Stimulated activated CD4-positive, alpha-beta T cell treated with anti-CD3 and anti-CD28 coated beads, Interleukin-1b, Interleukin-23, amount 100 ng/mL, for 1 hour (primary cell): Measurements from ENCODE around the gene PLEKHM3.
"Not testable (repeated sequence)": the region's sequence is repeated elsewhere in the genome, so short reads cannot be mapped to it uniquely, and the experiment has no call there.

Experiments
- DNase-seq, 2 donors: peaks; one replicate each; pipeline ENCODE4 v3.0.0-alpha.2; 2020; ENCODE audit warnings: low read depth in 2 of 2

PLEKHM3 gene

DNA sequence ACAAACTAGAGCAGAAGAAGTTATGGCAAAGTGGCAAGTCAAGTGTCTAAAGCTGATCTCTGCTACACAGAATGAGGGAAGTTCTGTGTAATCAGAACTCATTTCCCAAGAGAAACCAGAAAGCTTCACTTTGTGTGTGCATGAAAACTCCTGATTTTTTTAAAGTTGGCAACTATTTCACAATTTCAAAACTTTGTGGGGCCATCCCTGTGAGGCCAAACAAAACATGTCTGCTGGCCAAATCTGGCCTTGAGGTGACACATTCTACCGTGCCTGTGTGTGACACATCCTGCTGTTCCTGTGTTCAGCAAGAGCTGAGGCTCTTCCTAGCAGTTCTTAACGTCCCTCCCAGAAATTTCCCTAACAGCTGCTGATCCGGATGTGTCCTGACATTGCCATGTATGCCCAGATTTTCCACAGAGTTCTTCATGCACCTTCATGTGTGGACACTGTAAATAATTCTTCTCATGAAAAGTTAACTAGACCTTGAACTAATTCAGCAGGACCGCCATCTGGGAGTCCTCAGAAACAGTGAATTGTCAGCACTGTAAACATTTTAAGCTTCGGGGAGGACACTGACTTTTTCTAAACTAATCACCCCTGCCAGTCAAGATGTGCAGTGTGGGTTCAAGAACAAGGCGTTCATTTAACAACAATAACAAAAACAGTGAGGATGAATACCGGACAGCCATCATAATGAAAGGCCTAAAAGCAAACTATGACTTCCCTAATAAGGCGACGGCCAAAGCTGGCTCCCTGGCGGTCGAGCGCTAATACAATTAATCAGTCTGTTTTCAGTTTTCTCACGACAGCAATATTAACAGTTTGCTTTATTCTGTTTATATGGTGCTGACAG lies 99.0 kb downstream of the PLEKHM3 start:
- DNase-seq = no peak

DNA sequence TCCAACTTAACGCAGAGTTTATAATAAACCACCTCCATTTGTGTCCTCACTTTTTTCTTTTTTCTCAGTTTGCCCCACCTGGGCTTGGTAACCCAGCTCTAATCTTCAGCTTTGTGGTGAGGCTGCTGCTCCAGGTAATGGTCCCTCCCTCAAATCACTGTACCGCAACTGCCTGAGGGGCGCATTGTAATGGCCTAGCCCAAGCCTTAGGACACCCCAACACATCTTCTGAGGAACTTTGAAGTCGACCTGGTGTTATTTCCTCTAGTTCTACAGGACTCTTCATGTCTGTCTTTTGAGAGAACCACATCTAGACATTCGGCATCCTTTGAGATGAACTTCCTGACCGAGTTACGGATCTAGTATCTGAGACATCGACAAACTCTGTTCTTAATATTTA lies 99.7 kb downstream of the PLEKHM3 start:
- no peak for DNase-seq

DNA sequence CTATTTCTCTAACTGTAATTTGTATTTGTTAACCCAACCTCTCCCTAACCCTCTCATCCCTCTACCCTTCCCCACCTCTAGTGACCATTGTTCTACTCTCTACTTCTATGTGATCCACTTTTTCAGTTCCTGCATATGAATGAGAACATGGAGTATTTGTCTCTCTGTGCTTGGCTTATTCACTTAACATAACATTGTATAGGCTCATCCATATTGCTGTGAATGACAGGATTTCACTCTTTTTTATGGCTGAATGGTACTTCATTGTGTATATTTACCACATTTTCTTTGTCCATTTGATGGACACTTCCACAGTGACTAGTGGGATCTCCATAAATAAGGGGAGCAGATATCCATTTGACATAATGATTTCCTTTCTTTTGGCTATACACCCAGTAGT lies 103.7 kb downstream of the PLEKHM3 start:
- DNase-seq = no peak

DNA sequence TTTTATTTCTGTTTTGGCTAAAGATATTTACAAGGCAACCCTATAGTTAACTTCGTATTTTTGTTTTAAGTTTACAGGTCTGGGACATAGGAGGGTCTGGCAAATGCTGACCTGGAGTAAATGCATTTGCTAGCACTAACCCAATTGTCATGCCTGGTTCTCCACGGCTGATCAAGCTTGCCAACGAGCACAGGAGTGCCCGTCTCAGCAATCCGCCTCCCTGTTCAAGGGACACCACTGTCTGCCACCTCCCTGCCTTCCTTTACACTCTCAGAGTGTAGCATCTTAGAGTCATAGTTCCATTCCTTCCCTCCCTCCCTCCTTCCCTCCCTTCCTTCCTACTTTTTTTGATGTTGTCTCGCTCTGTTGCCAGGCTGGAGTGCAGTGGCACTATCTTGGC lies 104.6 kb downstream of the PLEKHM3 start:
- DNase-seq = no peak

DNA sequence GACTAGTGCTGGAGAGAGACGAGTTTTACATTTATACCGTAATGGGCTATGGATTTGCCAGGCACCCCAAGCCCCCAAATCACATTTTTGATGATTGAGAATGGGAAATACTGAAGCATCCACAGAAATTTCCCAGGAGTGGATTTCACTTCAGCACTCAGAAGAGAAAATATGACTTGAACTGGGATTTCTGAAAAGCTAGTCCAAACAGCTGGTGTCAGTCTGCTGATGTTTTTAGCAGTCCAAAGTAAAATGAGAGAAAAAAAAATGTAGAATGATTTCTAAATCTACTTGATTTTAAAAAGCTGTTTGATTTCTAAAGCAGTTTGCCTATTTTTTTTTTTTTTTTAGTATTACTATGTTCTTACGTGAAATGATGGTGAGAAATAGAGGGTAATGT lies 105.0 kb downstream of the PLEKHM3 start:
- no peak for DNase-seq

DNA sequence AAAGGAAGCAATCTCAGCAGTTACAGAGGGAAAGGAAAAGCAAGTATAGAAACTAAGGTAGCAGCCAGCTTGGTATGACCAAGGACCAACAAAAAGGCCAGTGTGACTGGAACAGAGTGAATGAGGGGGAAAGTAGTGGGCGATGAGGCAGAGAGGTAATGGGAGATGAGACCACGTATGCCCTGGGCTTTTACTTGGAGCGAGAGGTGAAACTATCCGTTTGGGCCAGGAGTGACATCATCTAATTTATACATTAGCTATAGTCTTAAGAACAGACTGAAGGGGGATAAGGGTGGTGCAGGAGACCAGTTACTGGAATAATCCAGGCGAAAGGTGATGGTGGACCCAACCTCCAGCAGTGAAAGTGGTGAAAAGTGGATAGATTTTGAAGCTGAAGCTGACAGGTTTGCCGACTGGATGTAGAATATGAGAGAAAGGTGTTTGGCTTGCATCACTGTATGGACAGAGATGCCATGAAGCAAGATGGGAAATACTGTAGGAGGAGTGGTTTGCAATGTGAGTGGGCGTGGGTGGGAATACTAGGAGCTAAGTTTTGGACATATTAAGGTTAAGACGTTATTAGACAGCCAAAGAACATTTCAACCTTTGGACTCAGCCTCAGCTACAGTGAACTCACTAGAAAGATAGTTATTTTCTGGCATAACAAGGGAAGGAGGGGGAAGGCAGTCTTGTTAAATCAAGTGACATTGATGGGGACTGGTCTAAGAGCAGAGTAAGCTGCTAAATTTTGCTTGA lies 106.0 kb downstream of the PLEKHM3 start:
- DNase-seq = no peak

DNA sequence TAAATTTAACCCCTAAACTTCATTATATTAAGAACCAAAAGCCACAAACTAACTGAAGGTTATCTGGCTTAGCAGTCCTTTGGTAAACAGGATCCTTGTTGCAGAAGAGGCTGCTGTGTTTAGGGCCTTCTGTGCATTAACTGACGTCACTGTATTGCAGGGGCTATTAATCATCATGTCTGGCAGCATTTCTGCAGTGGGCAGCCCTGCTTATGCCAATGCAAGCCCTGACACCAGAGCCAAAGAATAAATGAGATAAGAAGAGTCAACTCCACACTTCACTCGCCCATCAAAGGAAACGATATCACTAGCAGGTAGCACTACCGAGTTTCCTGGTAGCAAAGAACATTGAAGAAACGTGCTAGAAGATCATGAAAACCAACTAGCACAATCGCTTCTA lies 110.6 kb downstream of the PLEKHM3 start:
- no peak for DNase-seq

DNA sequence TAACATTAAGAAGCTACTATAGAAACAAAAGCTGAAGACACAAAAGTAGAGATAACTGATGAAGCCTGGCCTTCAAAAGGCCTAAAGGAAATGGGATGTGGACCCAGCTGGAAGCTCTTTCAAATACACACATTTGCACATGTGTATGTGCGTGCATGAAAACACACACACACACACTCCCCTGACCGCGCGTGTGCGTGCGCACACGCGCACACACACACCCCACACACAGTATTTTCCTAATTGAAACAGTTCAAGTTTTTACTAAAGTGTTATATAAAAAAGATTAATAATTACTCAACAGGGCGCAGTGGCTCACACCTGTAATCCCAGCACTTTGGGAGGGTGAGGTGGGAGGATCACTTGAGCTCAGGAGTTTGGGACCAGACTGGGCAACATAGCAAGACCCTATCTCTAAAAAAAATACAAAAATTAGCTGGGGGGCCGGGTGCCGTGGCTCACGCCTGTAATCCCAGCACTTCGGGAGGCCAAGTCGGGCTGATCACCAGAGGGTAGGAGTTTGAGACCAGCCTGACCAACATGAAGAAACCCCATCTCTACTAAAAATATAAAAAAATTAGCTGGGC lies 111.5 kb downstream of the PLEKHM3 start:
- no peak for DNase-seq

DNA sequence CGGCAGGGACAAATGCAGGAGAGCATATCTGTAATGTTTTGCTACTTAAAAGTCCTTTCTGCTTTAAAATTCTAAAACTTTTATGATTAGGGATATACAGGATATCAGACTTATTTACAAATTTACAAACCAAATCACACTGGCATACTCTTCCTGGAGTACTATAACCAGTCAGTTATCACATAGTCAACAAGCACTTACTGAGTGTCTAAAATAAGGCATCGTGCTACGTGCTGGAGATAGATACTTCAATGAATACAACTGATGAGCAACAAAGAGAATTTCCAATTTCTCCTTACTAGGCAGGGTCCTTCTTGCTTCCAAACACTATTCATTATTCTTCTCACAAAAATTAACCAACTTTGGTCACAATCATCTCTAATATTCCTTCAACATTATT lies 113.5 kb downstream of the PLEKHM3 start:
- no peak for DNase-seq

DNA sequence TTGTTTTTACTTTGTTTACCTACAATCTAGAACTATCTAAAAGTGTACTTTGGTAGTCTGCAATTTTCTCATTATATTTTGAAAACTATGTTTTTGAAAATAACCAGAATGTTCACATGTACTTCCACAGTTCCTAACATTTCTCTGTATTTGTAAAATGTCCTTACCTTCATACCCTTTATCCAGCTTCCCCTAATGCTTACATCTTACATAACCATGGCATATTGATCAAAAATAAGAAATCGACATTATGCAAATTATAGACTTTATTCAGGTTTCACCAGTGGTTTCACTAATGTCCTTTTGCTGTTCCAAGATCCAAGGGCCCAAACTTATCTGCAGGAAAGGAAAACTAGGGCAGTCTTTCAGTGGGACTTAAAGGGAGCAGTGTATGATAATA lies 114.1 kb downstream of the PLEKHM3 start:
- no peak for DNase-seq

DNA sequence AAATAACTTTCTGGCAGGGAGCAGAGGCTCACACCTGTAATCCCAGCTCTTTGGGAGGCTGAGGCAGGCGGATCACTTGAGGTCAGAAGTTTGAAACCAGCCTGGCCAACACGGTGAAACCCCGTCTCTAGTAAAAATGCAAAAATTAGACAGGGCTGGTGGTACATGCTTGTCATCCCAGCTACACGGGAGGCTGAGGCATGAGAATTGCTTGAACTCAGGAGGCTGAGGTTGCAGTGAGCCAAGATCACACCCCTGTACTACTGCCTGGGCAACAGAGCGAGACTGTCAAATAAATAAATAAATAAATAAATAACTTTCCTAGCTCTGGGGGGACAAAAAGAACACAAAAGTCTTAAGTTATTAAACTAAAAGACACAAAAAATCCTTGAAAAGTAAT lies 118.8 kb downstream of the PLEKHM3 start:
- DNase-seq = not testable (repeated sequence)

DNA sequence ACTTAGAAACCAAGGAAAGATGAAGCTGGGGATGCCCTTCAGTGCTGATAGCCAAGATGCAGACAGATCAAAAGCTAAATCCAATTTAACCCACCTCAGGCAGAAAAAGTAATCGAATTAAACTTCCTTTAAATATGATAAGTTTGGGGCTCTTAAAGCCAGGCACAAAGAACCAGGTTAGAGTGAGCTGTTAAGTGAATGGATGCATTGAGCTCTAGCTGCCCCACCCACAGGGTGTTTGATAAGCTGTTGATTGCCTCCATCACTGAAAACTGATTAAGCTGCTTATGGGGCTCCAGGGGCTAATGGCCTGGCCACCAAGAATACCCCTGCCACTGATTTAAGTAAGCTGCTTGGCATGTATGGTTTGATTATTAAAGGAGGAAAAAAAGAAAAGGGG lies 119.8 kb downstream of the PLEKHM3 start:
- DNase-seq = no peak

DNA sequence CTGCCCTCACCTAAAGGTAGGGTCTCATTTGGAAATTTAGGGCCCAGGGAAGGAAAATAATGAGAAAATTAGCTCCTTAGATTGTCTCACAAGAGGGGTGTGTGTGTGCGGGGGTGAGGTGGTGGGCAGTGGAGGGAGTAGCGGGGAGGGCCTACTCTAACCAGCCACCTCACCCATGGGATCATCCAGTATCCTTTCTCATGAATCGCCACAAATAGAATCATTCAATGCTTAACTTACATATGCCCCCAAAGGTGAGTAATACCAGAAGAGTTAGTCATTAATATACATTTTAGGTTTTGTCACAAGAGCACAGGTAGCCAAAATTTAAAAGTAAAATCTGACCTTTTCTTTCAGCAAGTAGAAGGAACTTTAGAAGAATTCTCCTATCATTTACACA lies 122.1 kb downstream of the PLEKHM3 start:
- DNase-seq = no peak

DNA sequence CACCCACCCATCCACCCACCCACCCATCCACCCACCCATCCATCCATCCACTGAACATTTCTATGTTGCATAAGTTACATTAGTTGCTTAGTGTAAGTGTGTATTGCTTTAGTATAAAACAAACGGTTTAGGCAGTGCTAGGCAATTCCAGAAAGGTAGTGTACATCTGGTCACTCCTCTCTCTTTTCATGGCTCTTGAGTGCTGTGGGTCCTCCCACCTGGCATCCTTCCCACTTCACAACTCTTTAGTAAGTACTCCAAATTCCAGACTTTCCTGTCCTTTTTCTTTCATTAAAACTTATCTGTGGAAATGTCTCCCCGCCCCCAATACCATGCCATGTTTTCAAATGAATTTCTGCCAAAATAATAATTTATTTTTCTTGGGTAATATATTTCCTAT lies 122.5 kb downstream of the PLEKHM3 start:
- DNase-seq = no peak

DNA sequence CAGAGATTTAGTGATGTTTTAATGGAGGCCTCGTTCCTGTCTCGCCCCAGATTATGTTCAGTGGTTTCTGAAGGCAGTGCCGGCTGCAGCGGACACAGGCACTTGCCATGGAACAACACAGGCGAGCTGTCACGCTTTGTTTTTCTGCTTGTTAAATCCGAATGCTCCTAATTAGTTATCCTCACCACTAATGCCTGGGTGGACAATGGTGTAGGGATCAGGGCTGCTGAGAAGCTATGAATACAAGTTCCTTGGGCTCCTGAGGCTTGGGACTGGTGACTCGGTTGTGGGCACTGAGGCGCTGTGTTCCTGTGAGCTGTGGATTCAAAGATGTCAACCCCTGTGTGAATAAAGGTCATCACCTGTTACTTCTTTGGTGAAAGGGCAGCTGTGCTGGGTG lies 123.5 kb downstream of the PLEKHM3 start:
- DNase-seq = no peak

DNA sequence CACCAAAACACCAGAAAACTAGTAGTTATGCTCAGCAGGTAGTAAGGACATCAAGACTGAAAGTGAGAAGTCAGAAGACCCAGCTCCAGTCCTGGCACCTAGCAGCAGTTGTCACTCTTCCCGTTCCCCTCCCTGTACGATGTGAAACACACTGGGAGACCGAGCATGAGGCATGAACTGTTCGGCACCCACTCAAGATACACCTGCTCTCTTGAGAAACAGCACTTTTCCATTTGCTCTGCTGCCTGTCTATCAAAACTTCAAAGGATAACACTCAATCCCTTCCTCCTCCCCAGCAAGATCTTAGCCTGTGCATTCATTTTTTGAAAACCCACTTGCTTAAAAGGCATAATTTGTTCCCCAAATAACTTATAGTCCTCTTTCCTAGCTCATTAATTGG lies 123.9 kb downstream of the PLEKHM3 start:
- no peak for DNase-seq

DNA sequence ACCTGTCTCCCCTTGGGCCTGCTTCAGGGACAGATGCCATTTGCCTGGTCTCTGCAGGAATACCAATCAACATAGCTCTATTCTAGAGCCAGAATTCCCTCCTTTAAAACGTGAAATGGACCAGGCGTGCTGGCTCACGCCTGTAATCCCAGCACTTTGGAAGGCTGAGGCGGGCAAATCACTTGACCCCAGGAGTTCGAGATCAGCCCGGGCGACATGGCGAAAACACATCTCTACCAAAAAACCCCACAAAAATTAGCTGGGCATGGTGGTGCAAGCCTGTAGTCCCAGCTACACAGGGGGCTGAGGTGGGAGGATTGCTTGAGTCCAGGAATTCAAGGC lies 127.0 kb downstream of the PLEKHM3 start:
- DNase-seq = no peak

DNA sequence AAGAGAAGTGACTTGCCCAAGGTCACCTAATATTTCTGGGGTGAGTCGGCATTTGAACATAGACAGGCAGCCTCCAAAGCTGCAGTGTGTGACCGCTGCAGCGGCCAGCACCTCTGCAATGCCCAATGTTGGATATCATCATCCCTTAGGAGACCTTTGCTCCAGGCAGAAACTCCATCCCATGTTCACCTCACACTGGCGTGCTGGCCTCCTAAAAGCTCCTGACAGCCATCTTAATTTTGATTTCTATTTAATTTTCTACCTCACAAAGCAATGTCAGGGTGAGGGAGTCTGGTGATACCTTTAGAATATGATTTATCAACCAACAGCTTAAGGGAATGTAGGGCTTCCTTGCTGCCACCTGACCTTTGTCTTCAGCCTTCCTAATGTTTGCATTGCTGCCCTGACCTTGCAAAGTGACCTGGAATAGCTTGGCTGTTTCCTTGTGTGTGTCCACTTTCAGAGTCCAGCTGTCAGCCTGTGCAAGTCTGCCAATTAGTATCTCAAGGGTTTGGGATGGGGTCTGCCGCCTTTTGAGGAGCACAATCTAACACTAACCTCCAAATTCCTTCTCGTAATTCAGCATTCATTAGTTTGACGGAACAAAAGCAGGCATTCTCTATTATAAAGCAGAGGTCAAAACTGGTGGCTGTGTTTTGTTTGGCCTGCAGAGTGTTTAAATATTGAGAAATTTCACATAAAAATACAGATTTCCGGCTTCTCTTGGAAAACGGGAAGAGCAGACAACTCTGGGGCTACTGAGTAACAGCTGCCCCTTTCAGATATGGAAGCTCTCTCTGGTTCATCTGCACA lies 127.6 kb downstream of the PLEKHM3 start:
- no peak for DNase-seq

DNA sequence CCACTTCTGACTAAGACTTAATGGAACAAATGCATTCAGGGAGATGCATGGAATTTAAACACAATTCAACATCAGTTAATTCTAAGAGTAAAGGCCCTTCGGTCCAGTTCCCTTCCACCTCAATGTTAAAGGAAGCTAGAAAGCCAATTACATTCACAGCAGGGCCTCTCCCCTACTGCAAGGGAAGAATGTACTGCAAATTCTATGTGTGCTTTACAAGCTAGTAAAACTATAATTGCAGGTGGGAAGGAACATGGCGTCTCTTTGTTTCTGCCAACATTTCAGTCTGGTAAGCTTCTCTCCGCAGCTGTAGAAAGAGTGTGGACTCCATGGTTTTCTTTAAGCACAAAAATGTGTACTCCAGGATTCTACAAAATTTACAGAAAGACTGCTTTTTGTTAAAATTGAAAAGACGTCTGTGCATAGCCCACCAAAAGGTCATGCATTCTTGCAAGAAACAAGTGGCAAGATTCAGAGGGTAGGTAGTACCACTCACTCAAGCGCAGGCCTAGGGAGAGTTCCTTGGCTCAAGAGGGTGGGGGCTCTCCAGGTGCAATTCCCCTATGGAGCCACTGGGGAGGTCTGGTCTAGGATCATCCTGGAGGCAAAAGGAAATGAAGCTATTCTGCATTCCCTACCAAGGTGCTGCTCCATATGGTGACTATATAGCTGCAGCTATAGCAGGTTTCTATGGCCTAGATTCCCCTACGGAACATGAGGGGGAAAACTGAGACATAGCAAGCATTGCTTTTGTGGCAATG lies 128.6 kb downstream of the PLEKHM3 start:
- DNase-seq = no peak

DNA sequence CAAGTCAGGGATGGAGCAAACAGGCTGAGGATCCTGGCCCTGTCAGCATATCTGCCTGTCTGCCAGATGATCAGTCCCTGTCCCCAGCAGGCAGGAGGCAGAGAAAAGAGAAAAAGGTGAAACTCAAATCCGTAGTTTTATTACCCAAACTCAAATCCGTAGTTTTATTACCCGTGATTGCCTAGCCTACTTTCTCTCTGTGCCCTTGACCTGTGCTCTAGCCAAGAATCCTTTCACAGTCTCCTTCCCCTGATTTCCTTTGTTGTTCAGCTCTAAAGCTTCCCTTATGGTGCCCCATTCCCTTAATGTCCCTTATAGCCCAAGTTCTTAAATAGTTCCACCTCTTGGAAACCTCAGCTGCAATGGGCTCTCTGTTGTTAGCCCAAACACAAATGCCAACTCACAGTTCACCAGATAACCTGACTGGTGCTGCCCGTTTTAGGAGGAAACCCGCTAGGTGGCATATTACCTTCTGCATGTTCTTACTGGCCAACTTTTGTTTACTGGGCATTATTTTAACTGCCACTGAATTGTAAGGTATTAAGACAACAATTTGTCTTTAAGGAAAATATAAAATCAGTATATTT lies 130.0 kb downstream of the PLEKHM3 start:
- no peak for DNase-seq
